GM12892 (cell line): Measurements from ENCODE around the gene UST.

Experiments used
- POLR2A ChIP-seq: IDR thresholded peaks from 2 replicates; pipeline ENCODE4 v1.6.1; 2011; ENCODE audit warnings: low read depth, low read length, control low read depth
- POLR2AphosphoS5 ChIP-seq: IDR thresholded peaks from 2 replicates; pipeline ENCODE4 v1.6.1; 2011; ENCODE audit warnings: low read depth, low read length, control low read depth
- TAF1 ChIP-seq: IDR thresholded peaks from 2 replicates; pipeline ENCODE4 v1.6.1; 2011; ENCODE audit warnings: low read depth, mild to moderate bottlenecking, control low read depth, low read length, borderline replicate concordance

DNA sequence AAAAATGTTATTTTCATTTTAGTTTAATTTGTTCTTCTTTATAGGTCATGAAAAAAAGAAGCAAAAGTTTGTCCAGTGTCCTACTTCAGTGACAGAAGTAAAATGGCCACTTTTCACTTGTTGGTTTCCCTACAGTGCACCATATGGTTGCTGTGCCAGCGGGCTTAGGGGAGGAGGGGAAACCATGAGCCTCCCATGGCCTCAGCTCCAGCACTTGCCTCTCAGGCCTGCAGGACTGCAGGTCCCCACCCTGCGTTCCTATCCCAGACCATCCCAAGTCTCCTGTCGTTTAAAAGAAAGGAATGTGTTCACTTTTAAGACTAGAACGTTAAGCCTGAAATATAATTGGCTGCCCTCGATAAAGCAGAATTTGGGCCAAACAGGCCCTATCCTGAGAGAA lies 360.7 kb downstream of the UST start:
- TF ChIP-seq POLR2A (no peak), TAF1 (no peak), POLR2AphosphoS5 (no peak)
